Activated CD4-positive, CD25-positive, alpha-beta regulatory T cell treated with anti-CD3 and anti-CD28 coated beads, Interleukin-2, amount 50 U/mL, for 72 hours (primary cell): Measurements from ENCODE around the gene NFYC.

Source experiments
- DNase-seq: peaks from one replicate; pipeline ENCODE4 v3.0.0; 2021

The NFYC gene

DNA sequence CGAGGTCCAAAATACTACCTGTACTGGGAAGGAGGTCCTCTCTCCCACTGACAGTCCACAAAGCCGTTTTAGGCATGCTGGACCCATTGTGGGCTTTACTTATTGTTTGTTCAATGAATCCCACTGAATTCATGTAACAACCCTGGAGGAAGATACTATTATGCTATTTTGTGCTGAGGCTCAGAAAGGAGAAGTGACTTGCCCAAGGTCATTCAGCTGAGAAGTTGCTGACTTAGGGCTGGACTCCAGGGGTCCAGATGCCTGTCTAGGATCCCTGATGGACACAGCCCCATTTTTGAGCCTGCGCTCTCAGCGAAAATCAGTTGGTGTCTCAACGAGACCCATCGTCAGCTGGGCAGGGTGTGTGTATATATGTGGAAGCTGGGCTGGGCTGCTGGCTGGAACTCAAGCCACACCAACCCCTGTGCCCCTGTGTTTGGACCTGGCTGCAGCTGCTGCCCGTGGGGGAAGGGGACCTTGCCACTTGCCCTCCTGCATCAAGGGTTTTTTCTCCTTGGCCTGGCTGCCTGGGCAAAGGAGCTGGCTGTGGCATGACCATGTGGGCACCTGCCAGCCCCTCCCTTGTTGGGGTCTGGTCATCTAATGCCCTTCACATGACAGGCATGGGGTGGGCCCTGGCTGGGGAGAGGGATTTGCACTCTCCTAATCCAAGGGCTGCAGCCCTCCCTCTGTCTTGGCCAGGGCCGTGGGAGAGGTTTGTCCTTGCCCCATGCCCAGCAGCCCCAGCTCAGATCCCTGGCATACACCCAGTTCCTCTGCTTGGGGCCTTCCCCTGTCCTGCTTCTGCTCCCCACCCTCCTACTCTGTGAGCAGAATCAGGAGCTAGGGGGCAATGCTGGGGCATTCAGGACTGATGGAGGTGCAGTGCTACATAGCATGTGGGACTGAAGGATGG, 107.1 kb downstream of the NFYC start:
- no peak for DNase-seq

DNA sequence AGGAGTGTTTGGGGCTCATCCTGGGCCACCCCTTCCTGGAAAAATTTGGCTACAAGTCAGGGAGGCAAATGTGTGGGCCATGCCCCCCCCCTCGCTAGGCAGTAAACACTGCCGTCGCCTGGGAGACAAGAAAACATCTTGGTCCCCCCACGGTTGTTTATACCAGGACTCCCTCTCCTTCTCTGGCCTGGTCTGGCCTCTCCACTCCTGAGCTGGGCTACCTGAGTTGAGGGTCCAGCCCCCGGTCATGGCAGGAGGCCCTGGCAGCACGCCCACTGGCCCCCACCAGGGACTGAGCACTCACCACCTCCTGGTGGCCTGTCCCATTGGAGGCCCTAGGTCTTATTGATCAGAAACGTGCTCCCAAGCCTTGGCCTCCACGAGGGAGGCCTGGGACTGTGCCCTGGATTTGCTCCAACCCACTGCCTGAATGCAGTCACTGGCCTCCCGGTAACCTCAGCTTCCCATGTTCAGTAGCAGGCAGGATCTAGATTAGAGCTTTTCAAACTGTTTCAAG, 107.9 kb downstream of the NFYC start:
- DNase-seq: no peak

DNA sequence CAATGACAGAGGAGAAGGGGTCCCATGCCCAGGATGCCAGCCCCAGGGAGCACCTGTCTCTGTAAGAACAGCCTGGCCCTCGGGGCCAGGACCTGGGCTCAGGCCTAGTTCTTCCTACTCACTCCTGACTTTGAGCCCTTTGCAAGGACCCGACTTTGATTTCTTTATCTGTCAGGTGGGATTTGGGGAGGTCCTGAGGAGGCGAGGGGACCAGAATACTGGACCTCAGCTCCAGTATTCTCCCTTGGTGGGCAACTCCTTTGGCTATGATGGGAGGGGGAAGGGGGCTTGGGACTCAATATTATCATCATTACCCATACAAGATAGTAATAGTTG, 110.2 kb downstream of the NFYC start:
- DNase-seq: no peak

DNA sequence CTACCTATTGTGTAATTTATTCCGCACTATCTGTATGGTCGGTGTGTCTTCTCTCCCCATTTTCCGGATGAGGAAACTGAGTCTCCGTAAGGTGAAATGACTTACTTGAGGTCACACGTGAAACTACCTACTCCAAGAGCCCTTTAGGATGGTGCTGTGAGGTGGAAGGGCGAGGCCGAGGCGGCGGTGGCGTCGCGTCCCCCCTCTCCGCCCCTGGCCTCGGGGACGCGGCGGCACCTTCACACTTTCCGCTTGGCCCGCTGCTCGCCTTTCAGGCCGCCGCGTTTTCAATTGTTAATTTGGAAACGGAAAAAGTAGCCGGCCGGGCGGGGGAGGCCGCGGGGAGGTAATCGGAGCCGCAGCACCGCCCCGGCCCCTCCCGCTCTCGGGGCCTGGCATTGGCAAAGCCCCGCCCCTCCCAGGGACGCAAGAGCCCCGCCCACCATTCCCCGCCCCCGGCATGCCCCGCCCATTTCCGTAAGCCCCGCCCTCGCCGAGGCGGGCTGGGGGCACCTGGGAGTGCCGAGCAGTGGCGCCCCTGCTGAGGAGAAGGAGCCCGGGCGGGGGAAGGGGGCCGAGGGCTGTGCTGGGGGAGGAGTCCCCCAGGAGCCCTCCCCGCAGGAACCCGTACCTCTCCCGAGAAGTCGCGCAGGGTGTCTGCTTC, 110.7 kb downstream of the NFYC start:
- peak; percentile 83 for DNase-seq

DNA sequence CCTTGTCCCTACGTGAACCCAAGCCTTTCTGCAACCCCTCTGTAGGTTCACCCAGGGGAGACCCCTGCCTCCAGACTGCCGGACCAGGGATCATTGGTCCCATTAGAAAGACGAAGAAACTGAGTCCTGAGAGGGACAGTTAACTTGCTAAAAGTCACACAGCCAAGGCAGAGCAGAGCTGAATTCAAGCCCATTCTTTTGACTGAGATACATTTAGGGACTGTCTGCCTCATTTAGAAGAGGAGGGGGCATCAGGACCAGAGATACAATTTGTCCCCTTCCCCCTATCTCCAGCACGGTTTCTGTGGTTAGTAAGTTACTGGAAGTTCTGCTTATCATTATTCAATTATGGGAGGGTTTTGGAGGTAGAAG, 111.2 kb downstream of the NFYC start:
- no peak for DNase-seq

DNA sequence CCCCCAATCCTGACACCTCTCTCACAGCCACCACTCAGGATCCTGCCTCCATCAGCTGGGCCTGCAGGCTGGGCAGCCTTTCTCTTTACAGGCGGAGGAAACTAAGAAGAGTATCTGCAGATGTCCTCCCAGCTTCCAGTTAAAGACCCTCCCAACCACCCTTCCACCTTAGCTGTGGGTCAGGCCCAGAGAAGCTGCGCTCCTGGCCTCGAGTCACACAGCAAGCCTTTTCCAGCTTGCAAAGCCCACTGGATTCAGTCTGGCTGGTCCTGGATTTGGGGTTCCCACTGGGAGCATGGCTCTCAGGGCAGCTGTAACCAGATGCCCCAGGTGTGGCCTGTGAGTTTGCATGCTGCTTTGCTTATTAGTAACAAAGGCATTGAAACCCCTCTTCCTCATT, 111.9 kb downstream of the NFYC start:
- DNase-seq: no peak

DNA sequence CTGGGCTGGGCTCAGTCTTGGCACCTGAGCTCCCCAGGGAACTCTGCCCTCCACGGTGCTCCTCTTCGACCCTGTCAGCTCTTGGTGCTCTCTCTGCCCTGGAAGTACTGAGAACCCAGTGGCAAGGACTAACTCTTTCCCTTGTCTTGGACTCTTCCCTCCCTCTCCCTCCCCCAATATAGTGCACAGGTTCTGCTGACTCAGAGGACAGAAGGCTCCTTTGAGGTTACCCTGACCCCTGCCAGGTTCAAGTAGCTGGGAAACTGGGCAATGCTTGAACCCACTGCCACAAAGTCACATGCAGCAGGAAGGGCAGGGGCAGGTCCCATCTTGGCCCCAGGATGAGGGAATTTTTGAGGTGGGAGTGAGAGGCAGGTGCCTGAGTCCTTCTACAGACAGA, 112.4 kb downstream of the NFYC start:
- DNase-seq: no peak

DNA sequence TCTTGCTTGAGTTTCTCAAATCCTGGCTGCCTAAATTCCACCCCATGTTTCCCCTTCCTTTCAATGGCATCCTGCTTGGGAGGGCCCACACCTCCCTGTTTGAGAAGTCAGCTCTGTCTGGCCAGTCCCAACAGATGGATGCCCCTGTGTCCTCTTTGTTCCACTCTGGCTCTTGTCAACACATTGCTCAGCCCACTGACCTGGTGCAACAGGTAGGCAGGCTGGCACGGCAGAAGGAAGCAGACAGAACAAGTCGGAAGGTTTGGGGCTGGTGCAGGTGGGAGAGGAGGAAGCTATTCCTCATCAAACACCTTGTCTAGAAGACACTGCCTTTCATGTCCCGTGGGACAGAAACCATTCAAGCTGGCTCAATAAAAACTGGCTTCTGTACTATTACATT, 114.7 kb downstream of the NFYC start:
- DNase-seq: no peak

DNA sequence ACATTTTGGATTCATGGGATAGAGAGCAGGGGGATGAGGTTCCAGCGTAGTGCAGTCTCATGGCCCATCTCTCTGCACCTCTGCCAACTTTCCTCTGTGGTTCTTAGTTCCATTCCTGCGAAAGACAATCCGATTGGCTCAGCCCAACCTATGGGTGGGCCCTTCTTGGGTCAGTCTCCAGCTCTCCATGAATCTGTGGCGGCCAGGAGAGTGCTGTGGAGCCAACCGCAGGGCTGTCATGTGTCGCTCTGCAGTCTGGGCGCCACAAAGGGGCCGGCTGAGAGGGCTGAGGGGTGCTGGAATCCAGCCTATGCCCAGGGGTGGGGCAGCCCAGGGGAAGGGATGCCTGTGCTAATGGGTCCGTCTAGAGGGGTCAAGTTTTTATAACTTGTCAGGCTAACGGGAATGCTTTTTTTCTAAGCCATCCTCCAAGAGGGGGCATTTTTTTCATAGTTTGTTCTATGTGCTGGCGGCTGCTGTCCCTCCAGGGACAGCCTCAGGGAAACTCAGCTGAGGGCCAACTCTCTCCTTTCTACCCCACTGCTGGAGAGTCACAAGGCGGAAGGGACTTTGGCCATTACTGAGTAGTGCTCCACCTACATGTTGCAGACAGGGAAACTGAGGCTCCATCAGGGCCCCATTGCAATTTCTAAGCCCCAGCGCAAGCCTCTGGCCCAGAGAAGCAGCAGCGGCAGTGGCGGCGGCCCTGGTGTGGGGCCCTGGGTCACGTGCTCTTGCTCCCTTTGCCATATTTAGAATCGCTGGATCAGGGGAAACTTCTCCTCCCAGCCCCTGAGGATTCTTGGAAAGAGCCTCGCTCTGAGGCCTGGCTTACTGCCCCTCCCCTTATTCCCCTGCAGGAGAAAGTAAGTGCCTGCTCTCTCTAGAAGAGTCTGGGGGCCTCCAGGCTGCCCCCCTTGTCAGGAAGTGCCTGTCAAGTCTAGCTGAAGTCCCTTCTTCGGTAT, 115.5 kb downstream of the NFYC start:
- no peak for DNase-seq

DNA sequence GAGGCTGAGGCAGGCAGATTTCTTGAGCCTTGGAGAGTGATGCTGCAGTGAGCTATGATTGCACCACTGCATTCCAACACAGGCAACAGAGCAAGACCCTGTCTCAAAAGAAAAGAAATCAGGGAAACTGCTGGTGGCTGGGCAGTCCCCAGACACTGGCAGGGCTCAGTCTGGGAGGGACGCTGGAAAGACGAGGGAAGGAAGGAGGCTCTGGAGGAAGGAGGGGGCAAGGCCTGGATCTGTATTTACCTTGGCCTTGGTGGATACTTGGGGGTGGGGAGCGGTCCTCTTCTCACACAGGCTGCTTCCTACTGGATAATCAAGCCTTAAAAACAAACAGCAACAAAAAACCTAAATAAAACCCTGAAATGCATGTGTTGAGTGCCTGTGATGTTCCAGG, 116.5 kb downstream of the NFYC start:
- DNase-seq: no peak

DNA sequence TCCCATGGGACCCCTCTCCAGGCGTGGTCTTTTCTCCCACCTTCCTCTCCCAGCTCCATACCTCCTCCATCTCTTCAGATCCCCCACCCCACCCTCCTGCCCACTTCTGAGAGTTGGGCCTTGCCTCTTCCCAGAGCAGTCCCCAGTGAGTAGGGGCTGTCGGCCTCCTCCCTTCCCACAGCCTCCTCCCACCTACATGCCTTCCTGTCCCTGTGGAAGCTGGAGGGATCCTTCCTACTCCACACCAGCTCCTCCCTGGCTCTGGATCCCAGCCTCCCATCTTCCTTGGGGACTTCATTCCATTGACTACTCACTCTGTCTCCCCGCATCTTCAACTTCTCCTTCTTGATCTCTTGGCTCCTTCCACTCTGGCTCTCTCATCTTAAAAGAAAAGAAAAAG, 116.9 kb downstream of the NFYC start:
- DNase-seq: no peak

DNA sequence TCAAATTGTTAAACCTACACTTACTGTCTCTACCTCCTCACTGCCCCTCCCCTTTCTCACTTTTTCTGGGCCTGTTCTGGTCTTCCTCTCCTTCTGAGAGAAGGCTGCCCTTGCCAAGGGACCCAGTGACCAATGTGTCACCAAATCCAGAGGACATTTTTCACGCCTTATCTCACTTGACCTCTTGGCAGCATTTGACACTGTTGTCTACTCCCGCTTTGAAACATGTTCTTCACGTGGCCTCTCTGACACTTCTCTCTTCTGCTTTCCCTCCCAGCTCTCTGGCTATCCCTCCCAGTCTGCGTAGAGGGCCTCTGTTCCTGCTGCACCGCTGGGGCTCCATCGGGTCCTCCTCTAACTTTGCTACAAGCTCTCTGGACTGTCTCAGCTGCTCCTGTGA, 117.4 kb downstream of the NFYC start:
- DNase-seq: no peak

DNA sequence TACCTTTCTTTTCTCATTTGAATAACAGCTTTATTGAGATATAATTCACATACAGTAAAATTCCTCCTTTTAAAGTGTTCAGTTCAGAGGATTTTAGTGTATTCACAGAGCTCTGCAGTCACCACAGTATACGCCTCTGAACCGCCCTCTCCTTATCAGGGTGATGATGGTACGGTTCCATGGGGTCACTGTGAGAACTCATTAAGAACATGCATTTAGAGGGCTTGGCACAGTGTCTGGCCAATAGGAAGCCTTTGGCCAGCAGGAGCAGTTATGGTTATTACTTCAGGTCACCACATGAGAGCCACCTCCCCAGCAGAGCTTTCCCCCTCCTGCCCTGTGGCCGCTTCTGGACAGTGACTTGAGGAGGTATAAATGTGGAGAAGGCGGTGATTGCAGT, 119.4 kb downstream of the NFYC start:
- no peak for DNase-seq

DNA sequence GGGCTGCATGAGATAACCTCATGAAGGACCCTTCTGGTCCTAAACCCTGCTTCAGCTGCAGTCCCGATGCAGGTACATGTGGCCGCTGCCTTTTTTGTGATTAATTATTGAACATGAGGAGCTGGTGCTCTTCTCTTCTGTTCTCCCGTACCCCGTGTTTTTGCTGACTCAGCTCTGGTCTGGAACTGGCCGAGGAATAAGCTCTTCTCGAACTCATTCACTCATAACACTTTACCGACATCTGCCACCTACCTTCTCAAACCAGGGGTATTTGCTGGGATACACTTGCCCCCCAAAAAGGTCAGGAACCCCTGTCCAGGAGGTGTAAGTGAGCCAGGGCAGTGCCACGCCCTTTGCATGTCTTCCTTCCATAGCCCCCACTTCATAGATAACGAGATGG, 123.9 kb downstream of the NFYC start:
- no peak for DNase-seq

DNA sequence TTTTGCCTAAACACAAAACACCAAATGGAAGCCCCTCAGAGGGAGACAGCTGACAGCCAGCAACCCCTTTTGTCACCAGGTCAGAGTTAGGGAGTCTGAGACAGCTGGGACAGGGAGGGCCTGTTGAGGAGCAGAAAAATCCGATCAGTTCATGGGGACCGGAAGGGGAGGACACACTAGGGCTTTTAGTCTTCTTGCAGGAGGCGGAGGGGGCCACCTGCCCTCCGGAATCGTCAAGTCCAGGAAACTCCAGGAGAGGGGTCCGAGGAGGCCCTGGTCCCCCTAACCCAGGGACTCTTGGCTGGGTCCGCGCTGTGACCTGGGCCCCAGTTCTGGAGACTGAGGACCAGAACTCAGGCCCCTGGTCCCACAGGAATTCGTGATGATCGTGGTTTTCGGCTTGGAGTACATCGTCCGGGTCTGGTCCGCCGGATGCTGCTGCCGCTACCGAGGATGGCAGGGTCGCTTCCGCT, 126.3 kb downstream of the NFYC start:
- no peak for DNase-seq

DNA sequence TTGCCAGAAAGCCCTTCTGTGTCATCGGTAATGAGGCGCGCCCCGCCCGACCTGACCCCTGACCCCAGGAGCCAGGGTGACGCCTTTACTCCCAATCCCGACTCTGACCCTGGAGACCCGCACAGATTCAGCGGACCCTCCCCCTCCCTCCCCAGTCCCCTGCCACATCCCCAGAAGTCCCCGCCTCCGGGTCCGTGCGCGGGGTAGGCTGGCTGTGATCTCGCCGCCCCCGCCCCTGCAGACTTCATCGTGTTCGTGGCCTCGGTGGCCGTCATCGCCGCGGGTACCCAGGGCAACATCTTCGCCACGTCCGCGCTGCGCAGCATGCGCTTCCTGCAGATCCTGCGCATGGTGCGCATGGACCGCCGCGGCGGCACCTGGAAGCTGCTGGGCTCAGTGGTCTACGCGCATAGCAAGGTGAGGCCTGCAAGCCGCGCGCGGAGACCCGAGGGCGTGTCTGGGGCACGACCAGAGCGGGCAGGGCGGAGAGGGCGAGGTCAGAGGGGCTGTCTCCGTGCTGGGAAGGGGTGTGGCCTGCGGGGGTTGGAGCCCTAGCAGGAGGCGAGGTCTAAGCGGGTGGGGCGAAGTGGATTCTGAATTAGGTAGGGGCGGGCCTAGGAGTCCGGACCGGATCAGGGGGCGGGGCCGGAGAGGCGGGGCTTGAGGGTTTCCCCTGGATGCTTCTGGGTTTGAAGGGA, 126.9 kb downstream of the NFYC start:
- DNase-seq: peak; percentile 85

DNA sequence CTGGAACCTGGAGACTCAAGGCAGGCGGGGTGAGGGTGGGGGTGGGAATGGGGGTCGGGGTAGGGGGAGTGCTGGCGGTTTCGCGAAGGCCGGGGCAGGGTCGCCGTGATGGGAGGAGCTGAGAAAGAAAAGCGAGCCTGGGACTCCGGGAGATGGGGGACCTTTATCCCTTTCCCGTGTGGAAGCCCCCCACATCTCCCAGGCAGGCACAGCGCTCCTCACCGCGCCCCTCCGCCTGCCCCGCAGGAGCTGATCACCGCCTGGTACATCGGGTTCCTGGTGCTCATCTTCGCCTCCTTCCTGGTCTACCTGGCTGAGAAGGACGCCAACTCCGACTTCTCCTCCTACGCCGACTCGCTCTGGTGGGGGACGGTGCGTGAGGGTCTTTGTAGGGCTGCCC, 127.6 kb downstream of the NFYC start:
- no peak for DNase-seq

DNA sequence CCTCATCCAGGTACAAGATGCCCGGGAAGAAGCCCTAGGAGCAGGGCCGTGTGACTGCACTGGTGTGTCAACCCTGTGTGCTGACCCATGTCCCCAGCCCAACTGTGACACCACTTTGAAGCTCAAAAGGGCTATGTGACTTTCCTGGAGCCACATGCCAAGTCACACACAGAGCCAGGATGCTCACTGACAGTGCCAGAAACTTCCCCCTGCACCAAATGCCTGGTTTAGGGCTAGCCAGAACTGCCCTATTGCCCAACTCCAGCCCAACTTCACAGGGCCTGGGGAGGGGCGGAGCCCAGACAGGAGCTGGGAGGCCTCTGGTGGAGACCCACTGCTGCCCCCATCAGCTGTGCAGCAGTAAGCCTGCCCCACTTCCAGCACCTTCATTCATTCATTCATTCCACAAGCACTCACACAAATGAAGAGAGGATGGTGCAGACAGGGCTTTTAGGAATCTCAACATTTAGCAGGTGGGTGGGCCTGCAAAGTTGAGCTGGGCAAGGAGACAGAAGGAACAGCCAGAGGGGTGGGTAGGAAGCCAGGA, 128.8 kb downstream of the NFYC start:
- DNase-seq: no peak
